H1 (cell line): ENCODE data around the gene CACNA1D. TPM values are rescaled to one million over a fixed set of nuclear protein-coding genes. Genes with fewer than 3 reads are reported as not detected.
A peak's percentile ranks its signal among the peaks of the same experiment; 100 is the strongest.

Experiments
- CTCF ChIA-PET: fragments of 300-600 bp; sonication (Branson Sonifier 250); formaldehyde crosslinking; loops from one replicate; lab custom pipeline; 2021; ENCODE audit not compliant: partially characterized antibody; lab: Charles Lee
- POLR2A ChIA-PET: fragments of 300-600 bp; sonication (Branson Sonifier 250); formaldehyde crosslinking; loops from one replicate; lab custom pipeline; 2021; ENCODE audit warnings: inconsistent platforms; ENCODE audit not compliant: partially characterized antibody; lab: Charles Lee
- DNase-seq, 2 experiments: peaks; one replicate each; pipeline versions ENCODE4 v3.0.0 to v3.0.0-alpha.2; 2010 to 2022; ENCODE audit warnings: low spot score in 2 of 2, low read depth in 1 of 2, mixed read lengths in 1 of 2
- FAIRE-seq: peaks from 2 replicates; lab custom pipeline; 2011; peaks lifted over from hg19 to GRCh38; lab: Jason Lieb, UNC
- H2AFZ ChIP-seq: 2 replicates; pipeline ENCODE4 v1.8.1; 2012; ENCODE audit warnings: low read length, inconsistent platforms
- H2AK5ac ChIP-seq: 2 replicates; pipeline ENCODE4 v1.6.1; 2013; ENCODE audit warnings: low read depth, low read length
- H2BK120ac ChIP-seq: replicated peaks from 2 replicates; pipeline ENCODE3; 2013; ENCODE audit warnings: low read depth, low read length, inconsistent platforms
- H2BK12ac ChIP-seq: 2 replicates; pipeline ENCODE4 v1.6.1; 2013; ENCODE audit warnings: low read depth, low read length
- H2BK15ac ChIP-seq: 2 replicates; pipeline ENCODE4 v1.6.1; 2013; ENCODE audit warnings: low read length
- H2BK20ac ChIP-seq: 2 replicates; pipeline ENCODE4 v1.6.1; 2013; ENCODE audit warnings: low read length
- H2BK5ac ChIP-seq: 2 replicates; pipeline ENCODE4 v1.6.1; 2013; ENCODE audit warnings: low read depth, low read length
- H3K14ac ChIP-seq: 2 replicates; pipeline ENCODE4 v1.6.1; 2013; ENCODE audit warnings: inconsistent platforms; ENCODE audit not compliant: insufficient read length
- H3K18ac ChIP-seq: 2 replicates; pipeline ENCODE4 v1.6.1; 2013; ENCODE audit warnings: low read length; ENCODE audit errors: extremely low read depth
- H3K23ac ChIP-seq: 2 replicates; pipeline ENCODE4 v1.6.1; 2013; ENCODE audit warnings: inconsistent platforms; ENCODE audit not compliant: insufficient read length
- H3K23me2 ChIP-seq: 2 replicates; pipeline ENCODE4 v1.6.1; 2013; ENCODE audit warnings: low read depth, low read length
- H3K27ac ChIP-seq: 2 replicates; pipeline ENCODE4 v1.6.1; 2011; ENCODE audit warnings: low read depth, low read length, inconsistent platforms
- H3K27me3 ChIP-seq, 4 experiments: replicated peaks in 1 of 4; 1 replicate in 1 of 4; 2 replicates in 3 of 4; pipeline versions ENCODE4 v1.6.1 to v1.8.1; 2011 to 2013; ENCODE audit warnings: low read length in 3 of 4, mild to moderate bottlenecking in 3 of 4, inconsistent platforms in 2 of 4, mixed read lengths in 2 of 4, moderate library complexity in 1 of 4; ENCODE audit not compliant: control insufficient read depth in 3 of 4, insufficient read depth in 3 of 4; ENCODE audit errors: extremely low read depth in 1 of 4
- H3K36me3 ChIP-seq, 4 experiments: 2 replicates each; pipeline versions ENCODE4 v1.6.1 to v1.8.1; 2011 to 2013; ENCODE audit warnings: mild to moderate bottlenecking in 4 of 4, low read length in 3 of 4, moderate library complexity in 2 of 4, control low read depth in 1 of 4, inconsistent platforms in 1 of 4; ENCODE audit not compliant: insufficient read depth in 4 of 4, control insufficient read depth in 2 of 4
- H3K4ac ChIP-seq: replicated peaks from 2 replicates; pipeline ENCODE3; 2013; ENCODE audit warnings: low read length, low read depth, mixed read lengths, inconsistent platforms; ENCODE audit not compliant: insufficient read length
- H3K4me1 ChIP-seq, 4 experiments: replicated peaks in 1 of 4; 1 replicate in 1 of 4; 2 replicates in 3 of 4; pipeline versions ENCODE4 v1.6.1 to v1.8.1; 2011 to 2013; ENCODE audit warnings: low read length in 3 of 4, inconsistent platforms in 2 of 4, mixed read lengths in 1 of 4; ENCODE audit not compliant: insufficient read depth in 4 of 4, control insufficient read depth in 3 of 4
- H3K4me2 ChIP-seq, 2 experiments: 2 replicates each; pipeline versions ENCODE4 v1.6.1 to v1.8.1; 2011 to 2013; ENCODE audit warnings: low read depth in 2 of 2, low read length in 2 of 2, control low read depth in 1 of 2, inconsistent platforms in 1 of 2, mild to moderate bottlenecking in 1 of 2; ENCODE audit not compliant: insufficient read depth in 1 of 2
- H3K4me3 ChIP-seq, 4 experiments: fragments of 200-600, 300-600 bp in 1 of 4; sonication (generic), shearing (Covaris generic), sonication (Bioruptor Twin) in 1 of 4; 2 replicates each; pipeline versions ENCODE4 v1.5.1 to v1.8.1; 2011 to 2016; ENCODE audit warnings: low read length in 4 of 4, low read depth in 3 of 4, control low read depth in 2 of 4, inconsistent platforms in 2 of 4, mild to moderate bottlenecking in 2 of 4, mixed read lengths in 1 of 4, moderate library complexity in 1 of 4; ENCODE audit not compliant: insufficient read depth in 2 of 4; ENCODE audit errors: extremely low read depth in 1 of 4
- H3K56ac ChIP-seq: replicated peaks from 2 replicates; pipeline ENCODE3; 2013; ENCODE audit warnings: low read depth, mild to moderate bottlenecking, mixed read lengths, low read length, inconsistent platforms; ENCODE audit not compliant: insufficient read length
- H3K79me1 ChIP-seq: 2 replicates; pipeline ENCODE4 v1.6.1; 2013; ENCODE audit warnings: low read depth, low read length, control low read depth
- H3K79me2 ChIP-seq, 2 experiments: 2 replicates each; pipeline versions ENCODE4 v1.6.1 to v1.8.1; 2012 to 2013; ENCODE audit warnings: low read length in 2 of 2, mild to moderate bottlenecking in 2 of 2, inconsistent platforms in 1 of 2; ENCODE audit not compliant: insufficient read depth in 2 of 2, control insufficient read depth in 1 of 2
- H3K9ac ChIP-seq, 4 experiments: replicated peaks in 1 of 4; 1 replicate in 1 of 4; 2 replicates in 3 of 4; pipeline versions ENCODE4 v1.6.1 to v1.8.1; 2011 to 2013; ENCODE audit warnings: low read depth in 3 of 4, low read length in 3 of 4, control low read depth in 2 of 4, mild to moderate bottlenecking in 2 of 4, moderate library complexity in 2 of 4, inconsistent platforms in 1 of 4; ENCODE audit errors: extremely low read depth in 1 of 4
- H3K9me3 ChIP-seq, 2 experiments: 2 replicates each; pipeline versions ENCODE4 v1.6.1 to v1.8.1; 2012 to 2013; ENCODE audit warnings: mild to moderate bottlenecking in 2 of 2, moderate library complexity in 2 of 2, control low read depth in 1 of 2, inconsistent platforms in 1 of 2, low read depth in 1 of 2, low read length in 1 of 2, mixed read lengths in 1 of 2; ENCODE audit not compliant: insufficient read depth in 2 of 2
- H4K20me1 ChIP-seq, 2 experiments: replicated peaks in 1 of 2; 2 replicates each; pipeline versions ENCODE3 to v1.8.1; 2011 to 2013; ENCODE audit warnings: inconsistent platforms in 2 of 2, low read length in 2 of 2, mild to moderate bottlenecking in 1 of 2; ENCODE audit not compliant: insufficient read depth in 2 of 2, control insufficient read depth in 1 of 2
- H4K5ac ChIP-seq: 2 replicates; pipeline ENCODE4 v1.6.1; 2013; ENCODE audit warnings: low read length, low read depth, mixed read lengths, inconsistent platforms; ENCODE audit not compliant: insufficient read length
- H4K8ac ChIP-seq: 2 replicates; pipeline ENCODE4 v1.8.0; 2013; ENCODE audit warnings: mild to moderate bottlenecking, moderate library complexity, low read length, inconsistent platforms; ENCODE audit not compliant: insufficient read depth; ENCODE audit errors: extremely low read depth
- H4K91ac ChIP-seq: replicated peaks from 2 replicates; pipeline ENCODE3; 2013; ENCODE audit warnings: low read length, mixed read lengths, inconsistent platforms; ENCODE audit not compliant: insufficient read length
- CTCF ChIP-seq, 3 experiments: IDR thresholded peaks; 1 replicate in 2 of 3; 2 replicates in 1 of 3; pipeline versions ENCODE4 v1.5.1 to v1.6.1; 2011; ENCODE audit warnings: low read length in 3 of 3, mild to moderate bottlenecking in 3 of 3, inconsistent platforms in 2 of 3, low read depth in 1 of 3, moderate library complexity in 1 of 3; ENCODE audit not compliant: insufficient read depth in 1 of 3; ENCODE audit errors: control extremely low read depth in 1 of 3
- RAD21 ChIP-seq, 2 experiments: IDR thresholded peaks in 1 of 2; conservative IDR thresholded peaks in 1 of 2; 2 replicates each; pipeline ENCODE4 v1.6.1; 2011; ENCODE audit warnings: low read depth in 2 of 2, low read length in 2 of 2, improper control_type of control experiment in 1 of 2, inconsistent platforms in 1 of 2, mild to moderate bottlenecking in 1 of 2, moderate library complexity in 1 of 2
- RNF2 ChIP-seq: fragments of 200-900, 300-1000 bp; sonication (generic); IDR thresholded peaks from 2 replicates; pipeline ENCODE4 v1.7.1; 2016; ENCODE audit warnings: borderline replicate concordance, low read depth, mild to moderate bottlenecking, antibody characterized with exemption, low read length; ENCODE audit not compliant: poor library complexity, severe bottlenecking; ENCODE audit errors: missing control alignments
- SP2 ChIP-seq: IDR thresholded peaks from 2 replicates; pipeline ENCODE4 v1.6.1; 2012; ENCODE audit warnings: mild to moderate bottlenecking, low read length, inconsistent platforms
- WGBS, 2 experiments: shearing (Covaris generic) in 1 of 2; methylation state at CpG; one replicate each; pipeline versions ENCODE4 v1.1.6 to v1.1.7; 2013 to 2015; ENCODE audit warnings: low lambda C conversion rate in 2 of 2, mixed read lengths in 2 of 2, inconsistent platforms in 1 of 2, low coverage in 1 of 2, missing lambda C conversion rate in 1 of 2; ENCODE audit not compliant: insufficient replicate concordance in 2 of 2, insufficient coverage in 1 of 2, insufficient read length in 1 of 2; ENCODE audit errors: extremely low coverage in 1 of 2, missing lambda C conversion rate in 1 of 2; 5-methylcytosine and 5-hydroxymethylcytosine counted together
- polyA plus RNA-seq, 7 experiments: library from polyadenylated mRNA; depleted of rRNA in 3 of 7; stranded (reverse) in 5 of 7; unstranded in 2 of 7; fragments of >200 nt in 5 of 7; fragments of 200-250 nt in 2 of 7; gene quantifications; 1 replicate in 5 of 7; 2 replicates in 1 of 7; 4 replicates in 1 of 7; pipeline versions ENCODE4 v1.2.1 to v1.2.3, GENCODE V29; 2011 to 2013; ENCODE audit warnings: missing spikeins in 2 of 7, mixed read lengths in 2 of 7
- total RNA-seq: library from RNA; stranded (reverse); fragmentation: NEBNext Ultra II Directional; extraction: Animal tissue kit (Norgen Biotek cat#: 25700); gene quantifications from 2 replicates; pipeline ENCODE4 v1.2.1, GENCODE V29; 2021

CACNA1D gene
- total and polyA plus RNA-seq, 2 of the 8 experiments (the other 6 are each of a cell fraction or from before 2014, with no cell fraction given) = 2.0 to 2.9 TPM

- Histone ChIP-seq H3K23ac (no peak overlapping the region), H3K27ac (no peak overlapping the region), H2BK12ac (no peak overlapping the region), H3K14ac (no peak overlapping the region), H2BK15ac (no peak overlapping the region), H2AFZ (no peak overlapping the region), H3K4me3 (no peak overlapping the region), H3K9me3 (no peaks in the 10 kb centered on the region), H3K9ac (no peak overlapping the region), H3K27me3 (no peaks in the 10 kb centered on the region), H4K20me1 (no peaks in the 10 kb centered on the region), H3K4me1 (peaks cover 0 to 12% (median 5%) of the 10 kb centered on the region in 4 experiments; a peak in 3 of 7 replicates), H3K79me2 (no peaks in the 10 kb centered on the region), H3K4me2 (no peak overlapping the region), H3K18ac (no peak overlapping the region), H3K56ac (no peak overlapping the region), H3K23me2 (no peaks in the 10 kb centered on the region), H2BK20ac (no peak overlapping the region), H3K79me1 (no peaks in the 10 kb centered on the region), H2BK120ac (no peak overlapping the region), H2AK5ac (no peak overlapping the region), H3K4ac (no peak overlapping the region), H4K5ac (no peak overlapping the region), H2BK5ac (no peak overlapping the region), H4K91ac (no peak overlapping the region), H4K8ac (no peak overlapping the region), H3K36me3 (no peaks in the 10 kb centered on the region)
- no peak for TF ChIP-seq RNF2
- peak in 1 of 2 experiments; percentile 3; a peak in 1 of 4 replicates for TF ChIP-seq RAD21 (IDR thresholded peaks at IDR 0.05 in 1 of 2, conservative IDR thresholded peaks at IDR 0.05 in 1 of 2; ENCODE audit: low read depth in 2 of 2, low read length in 2 of 2)
- no peak for TF ChIP-seq SP2
- TF ChIP-seq CTCF (IDR thresholded peaks at IDR 0.05; ENCODE audit: control extremely low read depth in 1 of 3, insufficient read depth in 1 of 3, low read depth in 1 of 3, low read length in 3 of 3) = peak; percentile 9 to 26 (median 20)
- ChIA-PET POLR2A (interaction anchor here (0.6 kb wide), 1 partner anchor 264 kb away, joined by 3 read pairs; no protein-coding TSS in a partner anchor), CTCF (interaction anchor here (0.6 to 2.7 kb wide), 22 partner anchors 9 to 614 kb away, joined by 3 to 10 read pairs (median 4); no protein-coding TSS in a partner anchor)
- DNase-seq (no peak), FAIRE-seq (no peak)
- 93% methylated on average over 7 of the region's 7 CpGs; no CpG with 5 or more reads in 1 of the 2 experiments for WGBS, 2 experiments
Measured at GRCh38 chr3:53766706-53767105, 272.3 kb downstream of the CACNA1D start.
